ENCODE data around the gene PLEKHH2. TPM values are rescaled to one million over a fixed set of nuclear protein-coding genes. Genes with fewer than 3 reads are reported as not detected.
"Not testable (repeated sequence)": the region's sequence is repeated elsewhere in the genome, so short reads cannot be mapped to it uniquely, and the experiment has no call there.

Gene PLEKHH2
- 9.8 TPM for total RNA-seq

DNA sequence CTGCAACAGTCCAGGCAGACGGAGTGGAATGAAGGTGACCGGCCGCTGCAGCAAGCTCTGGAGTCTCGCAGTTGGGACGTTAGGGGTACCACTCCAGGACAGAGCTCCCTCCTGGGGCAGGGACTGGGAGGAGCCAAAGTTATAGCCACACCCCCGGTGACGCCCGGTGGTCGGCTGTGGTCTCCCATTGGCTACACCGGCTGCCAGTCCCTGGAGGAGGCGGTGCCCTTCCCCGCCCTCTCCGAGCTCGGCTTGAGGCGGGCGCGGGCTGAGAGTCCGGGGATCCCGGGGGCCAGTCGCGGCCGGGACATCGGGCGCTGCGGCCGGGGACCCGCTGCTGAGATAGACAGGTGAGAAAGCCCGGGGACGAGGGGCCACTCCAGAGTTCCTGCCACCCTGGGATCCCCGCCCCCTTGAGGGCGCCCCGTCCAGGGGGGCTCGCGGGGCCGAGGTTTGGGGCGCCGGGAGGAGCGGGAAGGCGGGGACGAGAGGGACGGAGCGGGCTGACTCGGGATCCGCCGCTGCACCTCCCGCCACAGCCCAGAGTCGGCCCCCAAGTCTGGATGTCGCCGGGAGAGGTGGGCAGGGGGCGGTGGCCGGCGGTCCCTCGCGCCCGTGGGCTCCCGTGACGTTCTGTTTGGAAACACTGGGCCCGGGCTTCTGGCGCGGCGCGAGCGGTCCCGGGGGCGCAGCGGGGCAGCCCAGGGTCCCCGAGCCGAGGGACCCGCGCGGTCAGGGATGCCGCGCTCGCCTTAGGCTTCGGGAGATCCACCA is at the start of gene PLEKHH2:
Gene PLEKHH2, plus strand, starts transcription at position 231 of the 774 bp plus-strand sequence. CDS start 7,414 bp downstream, outside the sequence.
- DNase-seq (ENCODE audit: low spot score), result peak; percentile 95

- DNase-seq (ENCODE audit: low spot score), result no peak
These were observed 44.6 kb upstream of the PLEKHH2 start for GRCh38 chr2:43592443-43592842.

- DNase-seq (ENCODE audit: low spot score), result no peak
These were observed 43.8 kb upstream of the PLEKHH2 start for GRCh38 chr2:43593254-43593653.

- no peak for DNase-seq (ENCODE audit: low spot score)
These were observed 42.2 kb upstream of the PLEKHH2 start for GRCh38 chr2:43594875-43595274.

- peak; percentile 100 for DNase-seq (ENCODE audit: low spot score)
These were observed 41.3 kb upstream of the PLEKHH2 start, which contains the start of gene THADA for GRCh38 chr2:43595603-43596412. Gene THADA (minus strand): TSS chr2:43596038. CDS start chr2:43592392, 3,646 bp downstream.

GRCh38 chr2:43600596-43600995 is 36.5 kb upstream of the PLEKHH2 start:
- not testable (repeated sequence) for DNase-seq (ENCODE audit: low spot score)

GRCh38 chr2:43604674-43605073 is 32.4 kb upstream of the PLEKHH2 start:
- DNase-seq (ENCODE audit: low spot score), result no peak

DNA sequence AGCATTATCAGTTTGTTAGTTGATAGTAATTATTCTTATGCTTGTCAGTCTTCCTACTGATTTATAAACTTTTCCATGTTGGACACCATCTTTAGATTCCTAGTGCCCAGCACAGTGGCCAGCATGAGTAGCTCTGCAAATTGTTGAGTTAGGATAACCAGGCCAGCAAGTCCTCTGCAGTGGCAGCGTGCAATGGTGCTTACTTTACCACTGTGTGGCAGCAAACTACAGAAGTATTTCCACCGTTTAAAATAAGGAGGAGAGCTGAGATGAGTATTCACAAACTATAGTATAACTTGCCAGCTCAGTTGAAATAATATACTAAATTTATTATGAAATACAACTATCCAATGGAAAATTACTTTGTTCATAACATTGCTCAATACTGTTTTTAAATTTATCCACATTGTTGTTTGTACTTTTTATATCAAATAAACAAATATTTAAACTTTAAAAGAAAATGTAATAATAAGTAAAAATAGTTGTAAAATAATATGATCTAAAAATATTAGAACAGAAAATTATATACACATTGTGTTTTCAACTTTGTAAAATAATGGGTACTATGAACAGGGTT is 31.9 kb upstream of the PLEKHH2 start:
- no peak for DNase-seq (ENCODE audit: low spot score)

DNA sequence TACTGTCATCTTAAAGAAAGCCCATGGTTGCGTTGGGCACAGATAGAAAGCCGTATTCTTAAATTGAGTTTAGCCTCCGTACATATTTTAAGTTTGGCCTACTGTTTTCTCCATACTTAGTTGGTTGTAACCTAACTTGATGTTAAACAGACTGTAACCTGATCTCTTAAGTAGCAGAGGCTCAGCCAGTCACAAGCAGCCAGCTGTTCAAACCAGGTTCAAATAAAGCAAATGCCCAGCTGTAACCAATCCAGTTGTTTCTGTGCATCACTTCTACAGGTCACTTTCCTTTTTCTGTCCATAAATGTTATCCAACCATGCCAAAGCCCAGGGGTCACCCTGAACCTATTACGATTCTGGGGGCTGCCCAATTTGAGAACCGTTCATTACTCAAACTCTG is 31.2 kb upstream of the PLEKHH2 start:
- no peak for DNase-seq (ENCODE audit: low spot score)

- peak; percentile 45 for DNase-seq (ENCODE audit: low spot score)
These were observed 27.7 kb upstream of the PLEKHH2 start for GRCh38 chr2:43609290-43609918.

DNA sequence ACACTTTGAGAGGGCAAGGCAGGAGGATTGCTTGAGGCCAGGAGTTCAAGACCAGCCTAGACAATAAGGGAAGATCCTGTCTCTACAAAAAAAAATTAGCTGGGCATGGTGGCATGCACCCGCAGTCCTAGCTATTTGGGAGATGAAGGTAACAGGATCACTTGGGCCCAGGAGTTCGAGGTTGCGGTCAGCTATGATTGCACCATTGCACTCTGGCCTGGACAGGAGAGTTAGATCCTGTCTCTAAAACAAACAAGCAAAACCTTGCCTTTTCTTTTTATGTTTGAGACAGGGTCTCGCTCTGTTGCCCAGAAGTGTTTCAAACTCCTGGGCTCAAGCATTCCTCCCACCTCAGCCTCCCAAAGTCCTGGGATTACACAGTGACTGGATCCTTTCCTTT is 26.7 kb upstream of the PLEKHH2 start:
- DNase-seq (ENCODE audit: low spot score), result no peak

GRCh38 chr2:43611987-43612894 is 24.8 kb upstream of the PLEKHH2 start:
- DNase-seq (ENCODE audit: low spot score), result peak; percentile 78

DNA sequence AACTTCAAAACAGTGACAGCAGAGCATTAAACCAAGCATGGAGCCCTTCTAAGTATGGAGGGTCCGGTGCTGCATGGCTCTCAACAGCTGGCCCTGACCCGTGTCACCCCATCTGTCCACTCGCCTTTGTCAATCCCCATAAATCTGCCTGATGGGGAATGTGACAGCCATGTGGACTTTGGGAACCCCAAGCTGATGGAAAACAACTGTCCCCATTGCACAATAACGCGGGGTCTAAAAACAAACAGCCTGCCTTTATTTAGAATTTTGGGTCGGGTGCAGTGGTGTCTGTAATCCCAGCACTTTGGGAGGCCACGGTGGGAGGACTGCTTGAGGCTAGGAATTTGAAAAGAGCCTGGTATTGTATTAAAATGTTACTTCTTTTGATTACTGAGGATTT is 24.1 kb upstream of the PLEKHH2 start:
- no peak for DNase-seq (ENCODE audit: low spot score)

GRCh38 chr2:43616967-43617680 is 19.9 kb upstream of the PLEKHH2 start:
- DNase-seq (ENCODE audit: low spot score), result no peak

GRCh38 chr2:43619511-43619910 is 17.5 kb upstream of the PLEKHH2 start:
- DNase-seq (ENCODE audit: low spot score), result no peak

GRCh38 chr2:43622931-43623451 is 14.1 kb upstream of the PLEKHH2 start:
- no peak for DNase-seq (ENCODE audit: low spot score)

- DNase-seq (ENCODE audit: low spot score), result no peak
These were observed 5.3 kb upstream of the PLEKHH2 start for GRCh38 chr2:43631618-43632317.

- no peak for DNase-seq (ENCODE audit: low spot score)
These were observed 2.3 kb upstream of the PLEKHH2 start for GRCh38 chr2:43634604-43635306.

- DNase-seq (ENCODE audit: low spot score), result not testable (repeated sequence)
These were observed 907 bp upstream of the PLEKHH2 start for GRCh38 chr2:43636153-43636552.

Data from ureter (tissue), 1 donor.